PFSK-1 (cell line): ENCODE measurements around the gene FARP2.

ENCODE experiments used
- POLR2AphosphoS5 ChIP-seq: IDR thresholded peaks from 2 replicates; pipeline ENCODE4 v1.6.1; 2012; ENCODE audit warnings: low read depth, mild to moderate bottlenecking, control low read depth, low read length, moderate library complexity
- REST ChIP-seq, 2 experiments: IDR thresholded peaks; 2 replicates each; pipeline versions ENCODE4 v1.6.1 to v1.8.0; 2011 to 2012; ENCODE audit warnings: low read depth in 2 of 2, low read length in 2 of 2, control low read depth in 1 of 2, inconsistent platforms in 1 of 2, mild to moderate bottlenecking in 1 of 2, moderate library complexity in 1 of 2; ENCODE audit not compliant: insufficient read depth in 1 of 2
- SIN3A ChIP-seq: IDR thresholded peaks from 2 replicates; pipeline ENCODE4 v1.6.1; 2012; ENCODE audit warnings: mild to moderate bottlenecking, low read length, moderate library complexity, borderline replicate concordance; ENCODE audit not compliant: insufficient read depth

- TF ChIP-seq SIN3A = no peak
- no peak for TF ChIP-seq POLR2AphosphoS5
- TF ChIP-seq REST (IDR thresholded peaks at IDR 0.05; ENCODE audit: insufficient read depth in 1 of 2, low read depth in 2 of 2, low read length in 2 of 2) = no peak
Observed at GRCh38 chr2:241359481-241360045, 3.5 kb downstream of the FARP2 start.
